HEK293 (cell line): ENCODE results near the gene SELENOT.
A peak's percentile ranks its signal among the peaks of the same experiment; 100 is the strongest.

Source experiments
- BCL11B ChIP-seq: fragments of 450-650 bp; formaldehyde crosslinking; IDR thresholded peaks from 2 replicates; pipeline ENCODE4 v1.5.1; 2016; ENCODE audit warnings: low read depth, missing biosample characterization, missing genetic modification characterization
- GLI4 ChIP-seq: fragments of 450-650 bp; formaldehyde crosslinking; IDR thresholded peaks from 2 replicates; pipeline ENCODE4 v1.5.1; 2016; ENCODE audit warnings: missing biosample characterization, missing genetic modification characterization
- KLF7 ChIP-seq: fragments of 450-650 bp; formaldehyde crosslinking; IDR thresholded peaks from 2 replicates; pipeline ENCODE4 v1.5.1; 2016; ENCODE audit warnings: missing biosample characterization, missing genetic modification characterization, borderline replicate concordance
- REPIN1 ChIP-seq: fragments of 450-650 bp; formaldehyde crosslinking; IDR thresholded peaks from 2 replicates; pipeline ENCODE4 v1.5.1; 2017; ENCODE audit warnings: missing biosample characterization, missing genetic modification characterization, low read depth
- SP2 ChIP-seq: fragments of 450-650 bp; formaldehyde crosslinking; IDR thresholded peaks from 2 replicates; pipeline ENCODE4 v1.5.1; 2016; ENCODE audit warnings: missing biosample characterization, missing genetic modification characterization
- ZFP69B ChIP-seq: fragments of 450-650 bp; formaldehyde crosslinking; IDR thresholded peaks from 2 replicates; pipeline ENCODE4 v1.5.1; 2016; ENCODE audit warnings: missing biosample characterization, missing genetic modification characterization
- ZNF114 ChIP-seq: fragments of 450-650 bp; formaldehyde crosslinking; IDR thresholded peaks from 2 replicates; pipeline ENCODE4 v1.5.0; 2017; ENCODE audit warnings: missing biosample characterization, missing genetic modification characterization
- ZNF157 ChIP-seq: fragments of 450-650 bp; formaldehyde crosslinking; IDR thresholded peaks from 2 replicates; pipeline ENCODE4 v1.5.1; 2016; ENCODE audit warnings: missing biosample characterization, missing genetic modification characterization
- ZNF221 ChIP-seq: fragments of 450-650 bp; formaldehyde crosslinking; IDR thresholded peaks from 2 replicates; pipeline ENCODE4 v1.5.1; 2017; ENCODE audit warnings: missing biosample characterization, missing genetic modification characterization, borderline replicate concordance
- ZNF324 ChIP-seq: fragments of 450-650 bp; formaldehyde crosslinking; IDR thresholded peaks from 2 replicates; pipeline ENCODE4 v1.5.1; 2016; ENCODE audit warnings: missing biosample characterization, missing genetic modification characterization
- ZNF335 ChIP-seq: fragments of 450-650 bp; formaldehyde crosslinking; conservative IDR thresholded peaks from 2 replicates; pipeline ENCODE4 v1.5.1; 2016; ENCODE audit warnings: missing biosample characterization, missing genetic modification characterization
- ZNF350 ChIP-seq: fragments of 450-650 bp; formaldehyde crosslinking; IDR thresholded peaks from 2 replicates; pipeline ENCODE4 v1.5.0; 2017; ENCODE audit warnings: missing biosample characterization, mild to moderate bottlenecking, missing genetic modification characterization
- ZNF366 ChIP-seq: fragments of 450-650 bp; formaldehyde crosslinking; conservative IDR thresholded peaks from 2 replicates; pipeline ENCODE4 v1.5.1; 2016; ENCODE audit warnings: missing biosample characterization, missing genetic modification characterization
- ZNF529 ChIP-seq: fragments of 450-650 bp; formaldehyde crosslinking; IDR thresholded peaks from 2 replicates; pipeline ENCODE4 v1.5.1; 2017; ENCODE audit warnings: missing genetic modification characterization, missing biosample characterization; ENCODE audit not compliant: insufficient replicate concordance
- ZNF530 ChIP-seq: fragments of 450-650 bp; formaldehyde crosslinking; IDR thresholded peaks from 2 replicates; pipeline ENCODE4 v1.5.1; 2016; ENCODE audit warnings: low read depth, missing biosample characterization, missing genetic modification characterization
- ZNF600 ChIP-seq: fragments of 450-650 bp; formaldehyde crosslinking; IDR thresholded peaks from 2 replicates; pipeline ENCODE4 v1.5.1; 2016; ENCODE audit warnings: missing biosample characterization, missing genetic modification characterization
- ZNF629 ChIP-seq: fragments of 450-650 bp; formaldehyde crosslinking; IDR thresholded peaks from 2 replicates; pipeline ENCODE4 v1.5.1; 2017; ENCODE audit warnings: missing biosample characterization, missing genetic modification characterization
- ZNF792 ChIP-seq: fragments of 450-650 bp; formaldehyde crosslinking; IDR thresholded peaks from 2 replicates; pipeline ENCODE4 v1.5.1; 2016; ENCODE audit warnings: missing biosample characterization, missing genetic modification characterization
- TF ChIP-seq, protein P1 (sequence below): fragments of 450-650 bp; formaldehyde crosslinking; IDR thresholded peaks from 2 replicates; pipeline ENCODE4 v1.5.1; 2016; ENCODE audit warnings: missing biosample characterization, missing genetic modification characterization
- TF ChIP-seq, protein P2 (sequence below): fragments of 450-650 bp; formaldehyde crosslinking; conservative IDR thresholded peaks from 2 replicates; pipeline ENCODE4 v1.5.1; 2016; ENCODE audit warnings: low read depth, missing biosample characterization, missing genetic modification characterization
- TF ChIP-seq, protein P3 (sequence below): fragments of 450-650 bp; formaldehyde crosslinking; IDR thresholded peaks from 2 replicates; pipeline ENCODE4 v1.5.1; 2016; ENCODE audit warnings: missing biosample characterization, missing genetic modification characterization
- TF ChIP-seq, protein P4 (sequence below): fragments of 450-650 bp; formaldehyde crosslinking; IDR thresholded peaks from 2 replicates; pipeline ENCODE4 v1.5.1; 2016; ENCODE audit warnings: missing biosample characterization, missing genetic modification characterization
- TF ChIP-seq, protein P5 (sequence below): fragments of 450-650 bp; formaldehyde crosslinking; IDR thresholded peaks from 2 replicates; pipeline ENCODE4 v1.5.1; 2016; ENCODE audit warnings: missing biosample characterization, missing genetic modification characterization
- TF ChIP-seq, protein P6 (sequence below): fragments of 450-650 bp; formaldehyde crosslinking; IDR thresholded peaks from 2 replicates; pipeline ENCODE4 v1.5.1; 2016; ENCODE audit warnings: missing biosample characterization, missing genetic modification characterization

The SELENOT gene

DNA sequence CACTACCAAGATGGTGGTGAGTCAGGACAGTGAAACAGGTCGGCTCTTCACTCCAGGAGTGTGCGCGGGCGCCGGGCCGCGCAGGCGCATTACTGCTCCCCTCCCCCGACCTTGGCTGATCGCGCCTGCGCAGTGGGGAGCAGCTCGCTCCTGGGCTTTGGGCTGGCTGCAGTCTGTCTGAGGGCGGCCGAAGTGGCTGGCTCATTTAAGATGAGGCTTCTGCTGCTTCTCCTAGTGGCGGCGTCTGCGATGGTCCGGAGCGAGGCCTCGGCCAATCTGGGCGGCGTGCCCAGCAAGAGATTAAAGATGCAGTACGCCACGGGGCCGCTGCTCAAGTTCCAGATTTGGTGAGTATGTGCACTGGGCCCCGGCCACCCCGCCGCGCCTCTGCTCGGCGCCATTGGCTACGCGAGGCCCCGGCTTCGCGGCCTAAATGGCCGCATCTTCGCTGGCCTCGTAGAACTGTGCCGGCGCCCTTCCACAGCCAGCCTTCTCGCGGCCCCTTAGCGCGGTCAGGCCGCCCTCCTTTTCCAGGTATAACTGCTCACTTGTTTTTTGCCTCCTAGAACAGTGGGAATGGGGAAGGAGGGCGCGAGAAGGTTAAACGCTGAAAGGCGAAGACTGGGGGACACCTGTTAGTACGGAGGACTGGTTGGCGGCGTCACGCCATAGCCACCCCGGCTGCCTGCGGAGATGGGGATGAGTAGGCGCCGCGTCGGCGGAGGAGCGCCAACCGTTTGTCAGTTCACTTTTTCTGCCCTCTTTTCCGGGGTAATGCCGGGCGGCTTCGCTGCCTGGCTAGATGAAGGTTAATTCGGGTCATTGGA is at the start of gene SELENOT (continued):
- TF ChIP-seq, protein P1, sequence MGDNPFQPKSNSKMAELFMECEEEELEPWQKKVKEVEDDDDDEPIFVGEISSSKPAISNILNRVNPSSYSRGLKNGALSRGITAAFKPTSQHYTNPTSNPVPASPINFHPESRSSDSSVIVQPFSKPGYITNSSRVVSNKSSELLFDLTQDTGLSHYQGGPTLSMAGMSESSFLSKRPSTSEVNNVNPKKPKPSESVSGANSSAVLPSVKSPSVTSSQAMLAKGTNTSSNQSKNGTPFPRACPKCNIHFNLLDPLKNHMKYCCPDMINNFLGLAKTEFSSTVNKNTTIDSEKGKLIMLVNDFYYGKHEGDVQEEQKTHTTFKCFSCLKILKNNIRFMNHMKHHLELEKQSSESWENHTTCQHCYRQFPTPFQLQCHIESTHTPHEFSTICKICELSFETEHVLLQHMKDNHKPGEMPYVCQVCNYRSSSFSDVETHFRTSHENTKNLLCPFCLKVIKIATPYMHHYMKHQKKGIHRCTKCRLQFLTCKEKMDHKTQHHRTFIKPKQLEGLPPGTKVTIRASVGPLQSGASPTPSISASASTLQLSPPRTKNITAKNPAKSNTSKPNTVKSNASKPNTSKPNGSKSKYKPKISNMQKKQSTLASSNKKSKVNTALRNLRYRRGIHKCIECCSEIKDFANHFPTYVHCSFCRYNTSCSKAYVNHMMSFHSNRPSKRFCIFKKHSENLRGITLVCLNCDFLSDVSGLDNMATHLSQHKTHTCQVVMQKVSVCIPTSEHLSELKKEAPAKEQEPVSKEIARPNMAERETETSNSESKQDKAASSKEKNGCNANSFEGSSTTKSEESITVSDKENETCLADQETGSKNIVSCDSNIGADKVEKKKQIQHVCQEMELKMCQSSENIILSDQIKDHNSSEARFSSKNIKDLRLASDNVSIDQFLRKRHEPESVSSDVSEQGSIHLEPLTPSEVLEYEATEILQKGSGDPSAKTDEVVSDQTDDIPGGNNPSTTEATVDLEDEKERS: no peak
- TF ChIP-seq SP2 (tag by site-specific recombination) (peak; percentile 15; the same call in 1 of the 2 replicates), BCL11B (0 out of 2 replicates have a peak, but pooled peaks have one; percentile 40), ZFP69B (tag by site-specific recombination) (peak; percentile 84), ZNF792 (tag by site-specific recombination) (peak; percentile 88; the same call in 1 of the 2 replicates), ZNF629 (peak; percentile 69), REPIN1 (tag by site-specific recombination) (peak; percentile 55; the same call in 1 of the 2 replicates), ZNF114 (tag by site-specific recombination) (no peak), GLI4 (tag by site-specific recombination) (peak; percentile 88), ZNF600 (tag by site-specific recombination) (peak; percentile 74), ZNF335 (tag by site-specific recombination) (peak; percentile 77), KLF7 (tag by site-specific recombination) (no peak), ZNF366 (tag by site-specific recombination) (peak; percentile 79), ZNF221 (no peak), ZNF324 (tag by site-specific recombination) (peak; percentile 89; the same call in 1 of the 2 replicates), ZNF530 (tag by site-specific recombination) (no peak), ZNF350 (tag by site-specific recombination) (no peak), ZNF157 (no peak), ZNF529 (tag by site-specific recombination) (no peak)
- TF ChIP-seq, protein P2, sequence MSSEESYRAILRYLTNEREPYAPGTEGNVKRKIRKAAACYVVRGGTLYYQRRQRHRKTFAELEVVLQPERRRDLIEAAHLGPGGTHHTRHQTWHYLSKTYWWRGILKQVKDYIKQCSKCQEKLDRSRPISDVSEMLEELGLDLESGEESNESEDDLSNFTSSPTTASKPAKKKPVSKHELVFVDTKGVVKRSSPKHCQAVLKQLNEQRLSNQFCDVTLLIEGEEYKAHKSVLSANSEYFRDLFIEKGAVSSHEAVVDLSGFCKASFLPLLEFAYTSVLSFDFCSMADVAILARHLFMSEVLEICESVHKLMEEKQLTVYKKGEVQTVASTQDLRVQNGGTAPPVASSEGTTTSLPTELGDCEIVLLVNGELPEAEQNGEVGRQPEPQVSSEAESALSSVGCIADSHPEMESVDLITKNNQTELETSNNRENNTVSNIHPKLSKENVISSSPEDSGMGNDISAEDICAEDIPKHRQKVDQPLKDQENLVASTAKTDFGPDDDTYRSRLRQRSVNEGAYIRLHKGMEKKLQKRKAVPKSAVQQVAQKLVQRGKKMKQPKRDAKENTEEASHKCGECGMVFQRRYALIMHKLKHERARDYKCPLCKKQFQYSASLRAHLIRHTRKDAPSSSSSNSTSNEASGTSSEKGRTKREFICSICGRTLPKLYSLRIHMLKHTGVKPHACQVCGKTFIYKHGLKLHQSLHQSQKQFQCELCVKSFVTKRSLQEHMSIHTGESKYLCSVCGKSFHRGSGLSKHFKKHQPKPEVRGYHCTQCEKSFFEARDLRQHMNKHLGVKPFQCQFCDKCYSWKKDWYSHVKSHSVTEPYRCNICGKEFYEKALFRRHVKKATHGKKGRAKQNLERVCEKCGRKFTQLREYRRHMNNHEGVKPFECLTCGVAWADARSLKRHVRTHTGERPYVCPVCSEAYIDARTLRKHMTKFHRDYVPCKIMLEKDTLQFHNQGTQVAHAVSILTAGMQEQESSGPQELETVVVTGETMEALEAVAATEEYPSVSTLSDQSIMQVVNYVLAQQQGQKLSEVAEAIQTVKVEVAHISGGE (tag by site-specific recombination): peak; percentile 31; the same call in 1 of the 2 replicates
- TF ChIP-seq, protein P3, sequence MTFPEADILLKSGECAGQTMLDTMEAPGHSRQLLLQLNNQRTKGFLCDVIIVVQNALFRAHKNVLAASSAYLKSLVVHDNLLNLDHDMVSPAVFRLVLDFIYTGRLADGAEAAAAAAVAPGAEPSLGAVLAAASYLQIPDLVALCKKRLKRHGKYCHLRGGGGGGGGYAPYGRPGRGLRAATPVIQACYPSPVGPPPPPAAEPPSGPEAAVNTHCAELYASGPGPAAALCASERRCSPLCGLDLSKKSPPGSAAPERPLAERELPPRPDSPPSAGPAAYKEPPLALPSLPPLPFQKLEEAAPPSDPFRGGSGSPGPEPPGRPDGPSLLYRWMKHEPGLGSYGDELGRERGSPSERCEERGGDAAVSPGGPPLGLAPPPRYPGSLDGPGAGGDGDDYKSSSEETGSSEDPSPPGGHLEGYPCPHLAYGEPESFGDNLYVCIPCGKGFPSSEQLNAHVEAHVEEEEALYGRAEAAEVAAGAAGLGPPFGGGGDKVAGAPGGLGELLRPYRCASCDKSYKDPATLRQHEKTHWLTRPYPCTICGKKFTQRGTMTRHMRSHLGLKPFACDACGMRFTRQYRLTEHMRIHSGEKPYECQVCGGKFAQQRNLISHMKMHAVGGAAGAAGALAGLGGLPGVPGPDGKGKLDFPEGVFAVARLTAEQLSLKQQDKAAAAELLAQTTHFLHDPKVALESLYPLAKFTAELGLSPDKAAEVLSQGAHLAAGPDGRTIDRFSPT (tag by site-specific recombination): no peak
- TF ChIP-seq, protein P4, sequence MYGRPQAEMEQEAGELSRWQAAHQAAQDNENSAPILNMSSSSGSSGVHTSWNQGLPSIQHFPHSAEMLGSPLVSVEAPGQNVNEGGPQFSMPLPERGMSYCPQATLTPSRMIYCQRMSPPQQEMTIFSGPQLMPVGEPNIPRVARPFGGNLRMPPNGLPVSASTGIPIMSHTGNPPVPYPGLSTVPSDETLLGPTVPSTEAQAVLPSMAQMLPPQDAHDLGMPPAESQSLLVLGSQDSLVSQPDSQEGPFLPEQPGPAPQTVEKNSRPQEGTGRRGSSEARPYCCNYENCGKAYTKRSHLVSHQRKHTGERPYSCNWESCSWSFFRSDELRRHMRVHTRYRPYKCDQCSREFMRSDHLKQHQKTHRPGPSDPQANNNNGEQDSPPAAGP: 0 out of 2 replicates have a peak, but pooled peaks have one; percentile 17
- TF ChIP-seq, protein P5, sequence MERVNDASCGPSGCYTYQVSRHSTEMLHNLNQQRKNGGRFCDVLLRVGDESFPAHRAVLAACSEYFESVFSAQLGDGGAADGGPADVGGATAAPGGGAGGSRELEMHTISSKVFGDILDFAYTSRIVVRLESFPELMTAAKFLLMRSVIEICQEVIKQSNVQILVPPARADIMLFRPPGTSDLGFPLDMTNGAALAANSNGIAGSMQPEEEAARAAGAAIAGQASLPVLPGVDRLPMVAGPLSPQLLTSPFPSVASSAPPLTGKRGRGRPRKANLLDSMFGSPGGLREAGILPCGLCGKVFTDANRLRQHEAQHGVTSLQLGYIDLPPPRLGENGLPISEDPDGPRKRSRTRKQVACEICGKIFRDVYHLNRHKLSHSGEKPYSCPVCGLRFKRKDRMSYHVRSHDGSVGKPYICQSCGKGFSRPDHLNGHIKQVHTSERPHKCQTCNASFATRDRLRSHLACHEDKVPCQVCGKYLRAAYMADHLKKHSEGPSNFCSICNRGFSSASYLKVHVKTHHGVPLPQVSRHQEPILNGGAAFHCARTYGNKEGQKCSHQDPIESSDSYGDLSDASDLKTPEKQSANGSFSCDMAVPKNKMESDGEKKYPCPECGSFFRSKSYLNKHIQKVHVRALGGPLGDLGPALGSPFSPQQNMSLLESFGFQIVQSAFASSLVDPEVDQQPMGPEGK: peak; percentile 41; the same call in 1 of the 2 replicates
- TF ChIP-seq, protein P6, sequence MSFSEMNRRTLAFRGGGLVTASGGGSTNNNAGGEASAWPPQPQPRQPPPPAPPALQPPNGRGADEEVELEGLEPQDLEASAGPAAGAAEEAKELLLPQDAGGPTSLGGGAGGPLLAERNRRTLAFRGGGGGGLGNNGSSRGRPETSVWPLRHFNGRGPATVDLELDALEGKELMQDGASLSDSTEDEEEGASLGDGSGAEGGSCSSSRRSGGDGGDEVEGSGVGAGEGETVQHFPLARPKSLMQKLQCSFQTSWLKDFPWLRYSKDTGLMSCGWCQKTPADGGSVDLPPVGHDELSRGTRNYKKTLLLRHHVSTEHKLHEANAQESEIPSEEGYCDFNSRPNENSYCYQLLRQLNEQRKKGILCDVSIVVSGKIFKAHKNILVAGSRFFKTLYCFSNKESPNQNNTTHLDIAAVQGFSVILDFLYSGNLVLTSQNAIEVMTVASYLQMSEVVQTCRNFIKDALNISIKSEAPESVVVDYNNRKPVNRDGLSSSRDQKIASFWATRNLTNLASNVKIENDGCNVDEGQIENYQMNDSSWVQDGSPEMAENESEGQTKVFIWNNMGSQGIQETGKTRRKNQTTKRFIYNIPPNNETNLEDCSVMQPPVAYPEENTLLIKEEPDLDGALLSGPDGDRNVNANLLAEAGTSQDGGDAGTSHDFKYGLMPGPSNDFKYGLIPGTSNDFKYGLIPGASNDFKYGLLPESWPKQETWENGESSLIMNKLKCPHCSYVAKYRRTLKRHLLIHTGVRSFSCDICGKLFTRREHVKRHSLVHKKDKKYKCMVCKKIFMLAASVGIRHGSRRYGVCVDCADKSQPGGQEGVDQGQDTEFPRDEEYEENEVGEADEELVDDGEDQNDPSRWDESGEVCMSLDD (tag by site-specific recombination): no peak
